ENCODE measurements around the gene PRICKLE3.

The PRICKLE3 gene

DNA sequence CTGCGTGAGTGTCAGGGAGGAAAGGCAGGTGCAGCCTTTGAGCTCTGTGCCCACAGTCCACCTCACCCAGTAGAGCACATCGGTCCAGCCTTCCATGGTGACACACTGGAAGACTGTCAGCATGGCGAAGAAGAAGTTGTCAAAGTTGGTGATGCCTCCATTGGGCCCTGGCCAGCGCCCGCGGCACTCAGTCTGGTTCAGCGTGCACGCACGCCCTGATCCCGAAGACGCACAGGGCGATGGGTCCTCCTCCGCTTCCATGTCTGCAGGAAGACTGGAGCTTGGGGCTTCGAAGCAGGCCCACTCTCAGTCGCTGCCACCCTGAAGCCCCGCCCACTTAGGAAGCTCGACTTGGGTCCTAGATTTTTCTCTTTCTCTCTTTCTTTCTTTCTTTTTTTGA lies 42.0 kb upstream of the PRICKLE3 start:
- Histone ChIP-seq H3K9me3 (ENCODE audit: control insufficient read depth, insufficient read depth, low read length) (no peaks in the 10 kb centered on the region), H3K79me2 (ENCODE audit: control insufficient read depth, low read length) (no peaks in the 10 kb centered on the region), H3K4me3 (ENCODE audit: low read length) (no peak overlapping the region), H3K9me2 (replicated peaks; ENCODE audit: control insufficient read depth, low read length) (no peaks in the 10 kb centered on the region), H4K20me1 (ENCODE audit: control insufficient read depth, insufficient read depth, low read depth, low read length) (no peaks in the 10 kb centered on the region), H3K27ac (ENCODE audit: low read depth, low read length) (no peak overlapping the region), H3K4me2 (ENCODE audit: low read length) (no peak overlapping the region), H3F3A (ENCODE audit: control insufficient read depth, insufficient read depth) (no peaks in the 10 kb centered on the region), H3K36me3 (ENCODE audit: control insufficient read depth, low read length) (no peaks in the 10 kb centered on the region), H3K4me1 (ENCODE audit: control insufficient read depth, low read length) (peaks cover 9% of the 10 kb centered on the region; the same call in 1 of the 2 replicates), H3K27me3 (ENCODE audit: control insufficient read depth, low read length) (no peaks in the 10 kb centered on the region)
- TF ChIP-seq CTCF (IDR thresholded peaks at IDR 0.05; ENCODE audit: low read depth, low read length, poor library complexity, severe bottlenecking) (no peak), EZH2phosphoT487 (IDR thresholded peaks at IDR 0.05; ENCODE audit: borderline replicate concordance, low read length) (no peak)

DNA sequence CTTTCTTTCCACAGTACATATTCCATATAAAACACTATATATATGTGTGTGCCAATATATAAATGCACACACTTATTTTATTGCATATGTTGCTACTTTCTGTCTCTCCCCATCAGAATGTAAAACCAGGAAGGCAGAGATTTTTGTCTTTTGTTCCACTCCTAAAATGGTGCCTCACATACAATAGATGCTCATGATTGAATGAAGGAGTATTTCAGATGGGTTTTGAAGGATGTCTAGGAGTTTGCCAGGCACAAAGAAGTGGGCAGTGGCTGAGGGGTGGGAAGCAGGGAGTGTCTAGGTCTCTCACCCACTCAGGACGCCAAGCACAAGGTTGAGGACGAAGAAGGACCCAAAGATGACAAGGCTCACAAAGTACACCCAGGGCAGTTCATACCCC lies 41.6 kb upstream of the PRICKLE3 start:
- H3K27me3 ChIP-seq (ENCODE audit: control insufficient read depth, low read length) = no peaks in the 10 kb centered on the region
- no peaks in the 10 kb centered on the region for H3K9me3 ChIP-seq (ENCODE audit: control insufficient read depth, insufficient read depth, low read length)
- H3K79me2 ChIP-seq (ENCODE audit: control insufficient read depth, low read length) = no peaks in the 10 kb centered on the region
- TF ChIP-seq EZH2phosphoT487 (IDR thresholded peaks at IDR 0.05; ENCODE audit: borderline replicate concordance, low read length) (no peak), CTCF (IDR thresholded peaks at IDR 0.05; ENCODE audit: low read depth, low read length, poor library complexity, severe bottlenecking) (no peak)
- H3K9me2 ChIP-seq (replicated peaks; ENCODE audit: control insufficient read depth, low read length) = no peaks in the 10 kb centered on the region
- no peaks in the 10 kb centered on the region for H3K36me3 ChIP-seq (ENCODE audit: control insufficient read depth, low read length)
- no peak overlapping the region for H3K27ac ChIP-seq (ENCODE audit: low read depth, low read length)
- no peaks in the 10 kb centered on the region for H4K20me1 ChIP-seq (ENCODE audit: control insufficient read depth, insufficient read depth, low read depth, low read length)
- no peaks in the 10 kb centered on the region for H3F3A ChIP-seq (ENCODE audit: control insufficient read depth, insufficient read depth)
- no peak overlapping the region for H3K4me3 ChIP-seq (ENCODE audit: low read length)
- H3K4me1 ChIP-seq (ENCODE audit: control insufficient read depth, low read length) = peaks cover 9% of the 10 kb centered on the region; the same call in 1 of the 2 replicates
- H3K4me2 ChIP-seq (ENCODE audit: low read length) = no peak overlapping the region

GRCh38 chrX:49226946-49227345 lies 40.8 kb upstream of the PRICKLE3 start:
- Histone ChIP-seq H3K79me2 (ENCODE audit: control insufficient read depth, low read length) (no peaks in the 10 kb centered on the region), H3K4me2 (ENCODE audit: low read length) (no peak overlapping the region), H3K9me3 (ENCODE audit: control insufficient read depth, insufficient read depth, low read length) (no peaks in the 10 kb centered on the region), H4K20me1 (ENCODE audit: control insufficient read depth, insufficient read depth, low read depth, low read length) (no peaks in the 10 kb centered on the region), H3K27me3 (ENCODE audit: control insufficient read depth, low read length) (no peaks in the 10 kb centered on the region), H3K4me1 (ENCODE audit: control insufficient read depth, low read length) (peaks cover 9% of the 10 kb centered on the region; the same call in 1 of the 2 replicates), H3K36me3 (ENCODE audit: control insufficient read depth, low read length) (no peaks in the 10 kb centered on the region), H3F3A (ENCODE audit: control insufficient read depth, insufficient read depth) (no peaks in the 10 kb centered on the region), H3K4me3 (ENCODE audit: low read length) (no peak overlapping the region), H3K27ac (ENCODE audit: low read depth, low read length) (no peak overlapping the region), H3K9me2 (replicated peaks; ENCODE audit: control insufficient read depth, low read length) (no peaks in the 10 kb centered on the region)
- TF ChIP-seq CTCF (IDR thresholded peaks at IDR 0.05; ENCODE audit: low read depth, low read length, poor library complexity, severe bottlenecking) = no peak
- TF ChIP-seq EZH2phosphoT487 (IDR thresholded peaks at IDR 0.05; ENCODE audit: borderline replicate concordance, low read length) = no peak
